Small intestine (tissue), 7 donors: Measurements from ENCODE around the gene PCNT. TPM values are rescaled to one million over a fixed set of nuclear protein-coding genes. Genes with fewer than 3 reads are reported as not detected.
A peak's percentile ranks its signal among the peaks of the same experiment; 100 is the strongest.

Experiments used
- DNase-seq, 2 donors: peaks; one replicate each; pipeline versions ENCODE4 v3.0.0 to v3.0.0-alpha.2; 2013
- FAIRE-seq: peaks from 2 replicates; lab custom pipeline; 2012; peaks lifted over from hg19 to GRCh38; lab: Jason Lieb, UNC
- H3K27ac ChIP-seq, 3 donors: one replicate each; pipeline ENCODE4 v1.5.1; 2013; ENCODE audit warnings: low read length in 2 of 3, mild to moderate bottlenecking in 2 of 3, control low read depth in 1 of 3, inconsistent platforms in 1 of 3, low read depth in 1 of 3, moderate library complexity in 1 of 3
- H3K27me3 ChIP-seq, 3 donors: one replicate each; pipeline ENCODE4 v1.6.1; 2013; ENCODE audit warnings: low read length in 3 of 3, inconsistent platforms in 1 of 3; ENCODE audit not compliant: control insufficient read depth in 3 of 3, insufficient read depth in 3 of 3
- H3K36me3 ChIP-seq, 3 donors: one replicate each; pipeline ENCODE4 v1.6.1; 2013; ENCODE audit warnings: low read length in 3 of 3, inconsistent platforms in 1 of 3, low read depth in 1 of 3, mild to moderate bottlenecking in 1 of 3, moderate library complexity in 1 of 3; ENCODE audit not compliant: control insufficient read depth in 3 of 3, insufficient read depth in 2 of 3
- H3K4me1 ChIP-seq, 3 donors: one replicate each; pipeline ENCODE4 v1.6.1; 2013; ENCODE audit warnings: low read length in 2 of 3, inconsistent platforms in 1 of 3, low read depth in 1 of 3, mild to moderate bottlenecking in 1 of 3, moderate library complexity in 1 of 3; ENCODE audit not compliant: control insufficient read depth in 3 of 3, insufficient read depth in 2 of 3
- H3K4me3 ChIP-seq, 3 donors: one replicate each; pipeline ENCODE4 v1.5.1; 2013; ENCODE audit warnings: low read length in 3 of 3, control low read depth in 1 of 3, inconsistent platforms in 1 of 3, low read depth in 1 of 3, mild to moderate bottlenecking in 1 of 3, moderate library complexity in 1 of 3
- H3K9me3 ChIP-seq, 2 donors: one replicate each; pipeline ENCODE4 v1.6.1; 2013; ENCODE audit warnings: low read depth in 1 of 2, low read length in 1 of 2; ENCODE audit not compliant: control insufficient read depth in 2 of 2, insufficient read depth in 1 of 2
- WGBS, 3 donors: extraction: QIAGEN DNeasy Blood & Tissue Kit; methylation state at CpG; one replicate each; pipeline ENCODE4 v1.1.7; 2013; 5-methylcytosine and 5-hydroxymethylcytosine counted together
- polyA plus RNA-seq, 4 donors: library from polyadenylated mRNA; stranded (reverse) in 3 of 4; unstranded in 1 of 4; fragments of 200-250 nt in 3 of 4; fragments of 120-200 nt in 1 of 4; gene quantifications; one replicate each; pipeline versions ENCODE4 v1.2.1 to v1.2.3, GENCODE V29; 2013
- donor health status: healthy with polysubstance abuse.
- donor health status: control.
- donor health status: control.
- donor health status: Bipolar disorder and iron deficiency.
- donor health status: healthy.

Gene PCNT
- polyA plus RNA-seq, 4 donors, result 9.2 to 15.4 (median 12.9) TPM

DNA sequence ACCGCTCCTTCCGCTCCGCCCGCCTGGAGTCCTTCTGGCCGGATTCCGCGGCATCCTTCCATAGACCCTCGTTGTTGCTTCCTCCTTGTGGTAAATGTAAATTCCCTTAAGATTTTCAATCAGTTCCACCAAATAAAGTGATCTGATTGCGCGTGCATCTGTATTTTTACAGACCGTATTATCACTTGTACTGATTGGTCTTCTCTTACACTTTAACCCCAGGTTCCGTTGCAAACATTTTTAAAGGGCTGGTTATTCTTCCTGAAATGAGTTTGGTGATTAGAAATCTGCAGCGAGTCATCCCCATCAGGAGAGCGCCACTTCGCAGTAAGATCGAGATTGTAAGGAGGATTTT, 37.3 kb upstream of the PCNT start:
- WGBS, 3 donors, result 0 to 1% (median 1%) methylated on average over 16 of the region's 16 CpGs
- Histone ChIP-seq H3K27ac (peak overlapping the region; percentile 91 to 96 (median 92)), H3K27me3 (no peaks in the 10 kb centered on the region), H3K4me1 (peaks cover 6 to 17% (median 16%) of the 10 kb centered on the region in 3 donors), H3K9me3 (peaks cover 0 to under 1% of the 10 kb centered on the region in 2 donors), H3K4me3 (peak overlapping the region; percentile 77 to 81 (median 78)), H3K36me3 (peaks cover 2 to 21% (median 2%) of the 10 kb centered on the region in 3 donors)
- DNase-seq (no peak), FAIRE-seq (no peak)

DNA sequence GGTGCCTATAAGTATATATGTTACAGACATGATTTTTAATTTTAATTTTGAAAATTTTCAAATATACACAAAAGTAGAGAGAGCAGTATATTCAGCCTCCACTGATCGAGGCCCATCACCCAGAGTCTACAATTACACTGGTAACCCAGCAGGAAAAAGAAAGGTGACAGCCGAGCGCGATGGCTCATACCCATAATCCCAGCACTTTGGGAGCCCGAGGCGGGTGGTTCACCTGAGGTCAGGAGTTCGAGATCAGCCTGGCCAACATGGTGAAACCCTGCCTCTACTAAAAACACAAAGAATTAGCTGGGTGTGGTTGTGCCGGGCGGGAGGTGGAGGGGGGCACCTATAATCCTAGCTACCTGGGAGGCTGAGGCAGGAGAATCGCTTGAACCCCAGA, 36.4 kb upstream of the PCNT start:
- no peak overlapping the region for H3K27ac ChIP-seq
- WGBS, 3 donors, result 85 to 90% (median 88%) methylated on average over 10 of the region's 10 CpGs
- no peak overlapping the region for H3K4me3 ChIP-seq
- H3K27me3 ChIP-seq, result no peaks in the 10 kb centered on the region
- H3K9me3 ChIP-seq, result peaks cover 0 to 8% of the 10 kb centered on the region in 2 donors
- DNase-seq (no peak), FAIRE-seq (no peak)
- peaks cover 6 to 17% (median 12%) of the 10 kb centered on the region in 3 donors for H3K4me1 ChIP-seq
- H3K36me3 ChIP-seq, result peaks cover 6 to 22% (median 6%) of the 10 kb centered on the region in 3 donors

DNA sequence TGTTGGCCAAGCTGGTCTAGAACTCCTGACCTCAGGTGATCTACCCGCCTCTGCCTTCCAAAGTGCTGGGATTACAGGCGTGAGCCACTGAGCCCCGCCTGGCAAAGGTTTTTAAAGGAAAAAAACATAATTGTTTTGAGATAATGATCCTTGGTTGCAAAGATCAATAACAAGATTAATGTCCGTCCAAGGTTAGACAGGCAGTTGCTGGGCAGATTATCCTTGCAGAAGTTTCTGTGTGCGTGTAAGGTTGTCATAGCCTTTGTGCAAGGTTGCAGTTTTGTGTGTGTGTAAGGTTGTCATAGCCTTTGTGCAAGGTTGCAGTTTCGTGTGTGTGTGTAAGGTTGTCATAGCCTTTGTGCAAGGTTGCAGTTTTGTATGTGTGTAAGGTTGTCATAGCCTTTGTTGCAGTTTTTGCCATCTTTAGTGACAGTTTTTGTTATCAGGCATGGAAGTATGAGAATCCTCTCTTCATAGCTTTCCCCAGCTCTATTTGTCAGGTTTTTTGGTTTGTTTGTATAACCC, 34.2 kb upstream of the PCNT start:
- Histone ChIP-seq H3K9me3 (peaks cover 0 to 8% of the 10 kb centered on the region in 2 donors), H3K27ac (no peak overlapping the region), H3K4me3 (no peak overlapping the region), H3K27me3 (no peaks in the 10 kb centered on the region), H3K4me1 (peaks cover 0 to 11% (median 4%) of the 10 kb centered on the region in 3 donors), H3K36me3 (peaks cover 4 to 13% (median 4%) of the 10 kb centered on the region in 3 donors)
- DNase-seq (no peak), FAIRE-seq (no peak)
- WGBS, 3 donors, result 63 to 79% (median 70%) methylated on average over 6 of the region's 6 CpGs

DNA sequence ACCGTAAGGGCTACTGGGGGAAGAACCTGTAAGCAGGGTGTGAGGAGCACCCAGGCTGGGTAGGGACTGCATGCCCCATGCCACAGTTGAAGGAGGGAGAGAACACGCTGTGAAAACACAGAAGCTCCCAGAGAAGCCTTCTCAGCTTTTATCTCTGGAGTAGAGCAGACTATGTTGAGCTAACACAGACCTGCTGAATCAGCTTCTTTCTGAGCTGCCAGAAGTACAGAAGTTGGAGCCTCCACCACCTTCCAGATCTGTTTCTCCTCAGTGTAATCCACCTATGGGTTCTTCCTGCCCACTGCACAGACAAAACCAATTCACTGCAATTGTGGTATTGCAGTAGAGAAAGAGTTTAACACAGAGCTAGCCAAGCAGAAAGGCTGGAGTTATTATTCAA, 32.4 kb upstream of the PCNT start:
- 96 to 100% (median 96%) methylated on average over 2 of the region's 2 CpGs for WGBS, 3 donors
- FAIRE-seq, result no peak
- peaks cover 0 to 8% of the 10 kb centered on the region in 2 donors for H3K9me3 ChIP-seq

DNA sequence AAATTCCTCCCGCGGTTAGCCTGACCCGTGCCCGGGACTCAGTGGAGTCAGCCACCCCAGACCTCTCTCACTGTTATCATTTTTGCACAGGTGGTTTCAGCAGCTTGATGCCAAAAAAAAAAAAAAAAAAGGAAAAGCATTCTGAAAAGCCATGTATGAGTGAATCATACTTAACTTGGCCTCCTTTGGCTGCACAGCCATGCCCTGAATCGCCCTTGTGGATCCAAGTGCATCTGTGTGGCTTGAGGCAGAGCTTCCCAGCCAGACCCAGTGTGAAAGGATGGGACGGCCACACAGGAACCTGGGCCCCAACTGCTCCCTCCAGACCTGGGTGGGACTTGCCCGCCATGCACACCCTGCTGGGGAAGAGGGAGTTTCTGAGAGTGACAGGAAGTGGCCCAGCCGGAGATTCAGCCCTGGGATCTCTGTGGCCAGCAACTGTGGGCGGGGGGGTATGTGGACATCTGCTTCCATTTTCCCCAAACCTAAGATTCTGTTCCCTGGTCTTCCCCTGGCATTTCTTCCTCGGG, 29.2 kb upstream of the PCNT start:
- peaks cover 3 to 20% (median 4%) of the 10 kb centered on the region in 3 donors for H3K36me3 ChIP-seq
- peaks cover 0 to 6% (median 0%) of the 10 kb centered on the region in 3 donors for H3K4me1 ChIP-seq
- H3K4me3 ChIP-seq, result no peak overlapping the region
- no peak overlapping the region for H3K27ac ChIP-seq
- WGBS, 3 donors, result 60 to 72% (median 63%) methylated on average over 10 of the region's 10 CpGs
- no peak for FAIRE-seq
- peaks cover 0 to 12% (median 0%) of the 10 kb centered on the region in 3 donors for H3K27me3 ChIP-seq
- DNase-seq, result no peak
- H3K9me3 ChIP-seq, result peaks cover 0 to 8% of the 10 kb centered on the region in 2 donors

More for the DNA sequence above, 32.4 kb upstream of the PCNT start:
- Histone ChIP-seq H3K4me3 (no peak overlapping the region), H3K27me3 (peaks cover 0 to 2% (median 0%) of the 10 kb centered on the region in 3 donors), H3K36me3 (peaks cover 3 to 13% (median 4%) of the 10 kb centered on the region in 3 donors), H3K27ac (no peak overlapping the region), H3K4me1 (peaks cover 0 to 5% (median 0%) of the 10 kb centered on the region in 3 donors)
- DNase-seq, result no peak

DNA sequence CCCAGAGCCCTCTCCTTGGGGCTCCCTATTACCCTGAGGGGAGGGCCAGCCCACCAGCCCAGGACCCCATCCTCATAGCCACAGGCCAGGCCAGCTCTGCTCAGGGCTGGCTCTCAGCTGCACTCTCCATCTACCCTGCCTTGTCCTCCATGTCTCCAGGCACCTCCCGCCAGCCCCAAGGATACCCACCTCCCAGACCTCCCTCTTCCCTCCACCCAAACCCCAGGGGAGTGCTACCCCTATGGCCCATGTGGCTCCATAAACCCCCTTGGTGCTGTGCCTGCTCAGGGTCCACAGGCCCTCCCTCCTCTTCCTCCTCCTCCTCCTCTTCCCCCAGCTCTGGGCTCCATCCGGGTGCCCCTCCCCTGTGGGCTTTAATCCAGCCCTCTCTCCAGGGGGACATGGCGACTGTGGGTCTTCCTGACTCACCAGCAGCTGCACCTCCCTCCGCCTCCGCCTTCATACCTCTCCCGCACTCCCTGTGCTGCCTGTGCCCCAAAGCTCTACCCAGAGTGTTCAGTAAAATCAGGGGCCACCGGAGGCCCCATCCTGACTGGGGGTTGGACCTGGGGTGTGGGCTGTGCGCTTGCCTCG, 28.7 kb upstream of the PCNT start:
- Histone ChIP-seq H3K9me3 (peaks cover 0 to 8% of the 10 kb centered on the region in 2 donors), H3K36me3 (peaks cover 3 to 21% (median 4%) of the 10 kb centered on the region in 3 donors), H3K4me1 (peaks cover 0 to 6% (median 0%) of the 10 kb centered on the region in 3 donors), H3K4me3 (no peak overlapping the region), H3K27me3 (peaks cover 0 to 12% (median 0%) of the 10 kb centered on the region in 3 donors), H3K27ac (peak overlapping the region in 1 of 3 donors; percentile 60)
- DNase-seq, result no peak
- 47 to 55% (median 50%) methylated on average over 6 to 9 of the region's 9 CpGs for WGBS, 3 donors
- no peak for FAIRE-seq

DNA sequence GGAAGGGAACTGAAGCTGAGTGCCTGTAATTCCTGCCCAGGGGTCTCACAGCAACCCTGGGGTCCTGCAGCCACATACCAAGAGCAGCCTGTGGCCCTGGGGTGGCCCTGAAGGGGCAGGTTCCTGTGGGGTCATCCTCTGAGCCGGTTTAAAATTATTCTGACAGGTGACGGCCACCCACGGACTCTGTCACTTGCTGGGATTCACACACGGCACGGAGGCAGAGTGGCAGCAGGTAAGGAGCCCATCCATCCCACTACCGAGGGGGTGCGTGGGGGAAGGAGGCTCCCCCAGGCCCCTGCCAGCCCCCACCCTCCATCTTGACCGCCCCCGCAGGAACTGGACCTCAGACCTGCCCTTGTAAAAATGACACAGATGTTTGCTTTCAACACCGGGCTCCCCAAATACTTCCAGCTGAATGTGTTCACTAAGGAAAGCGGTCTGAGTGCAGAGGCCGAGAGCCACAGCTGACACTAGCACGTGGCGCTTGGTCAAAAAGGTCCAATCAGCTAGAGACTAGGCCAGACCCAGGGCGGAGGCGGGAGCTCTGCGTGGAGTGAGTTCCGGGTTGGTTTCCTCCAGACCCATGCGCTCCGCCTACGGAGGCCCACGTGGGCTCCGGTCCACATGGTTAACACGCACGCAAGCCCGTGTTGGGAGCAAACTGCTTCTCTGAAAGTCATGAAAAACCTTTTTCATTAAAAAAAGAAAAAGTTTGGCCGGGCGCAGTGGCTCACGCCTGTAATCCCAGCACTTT, 27.8 kb upstream of the PCNT start:
- peak; percentile 37 to 66 for DNase-seq

More for the DNA sequence above, 27.8 kb upstream of the PCNT start:
- Histone ChIP-seq H3K9me3 (peaks cover 0 to 8% of the 10 kb centered on the region in 2 donors), H3K36me3 (peaks cover 3 to 27% (median 4%) of the 10 kb centered on the region in 3 donors), H3K4me1 (peaks cover 0 to 6% (median 0%) of the 10 kb centered on the region in 3 donors), H3K27ac (peak overlapping the region in 2 of 3 donors; percentile 27 to 53), H3K27me3 (peaks cover 0 to 12% (median 0%) of the 10 kb centered on the region in 3 donors), H3K4me3 (no peak overlapping the region)
- FAIRE-seq, result no peak
- WGBS, 3 donors, result 42 to 68% (median 67%) methylated on average over 29 of the region's 29 CpGs
